LNCAP (cell line): ENCODE data around the gene CLCN1.

ENCODE experiments used
- TF ChIP-seq, protein P1 (sequence below): fragments of 450-650 bp; IDR thresholded peaks from 2 replicates; pipeline ENCODE4 v1.5.1; 2017; ENCODE audit warnings: mild to moderate bottlenecking

Gene CLCN1

DNA sequence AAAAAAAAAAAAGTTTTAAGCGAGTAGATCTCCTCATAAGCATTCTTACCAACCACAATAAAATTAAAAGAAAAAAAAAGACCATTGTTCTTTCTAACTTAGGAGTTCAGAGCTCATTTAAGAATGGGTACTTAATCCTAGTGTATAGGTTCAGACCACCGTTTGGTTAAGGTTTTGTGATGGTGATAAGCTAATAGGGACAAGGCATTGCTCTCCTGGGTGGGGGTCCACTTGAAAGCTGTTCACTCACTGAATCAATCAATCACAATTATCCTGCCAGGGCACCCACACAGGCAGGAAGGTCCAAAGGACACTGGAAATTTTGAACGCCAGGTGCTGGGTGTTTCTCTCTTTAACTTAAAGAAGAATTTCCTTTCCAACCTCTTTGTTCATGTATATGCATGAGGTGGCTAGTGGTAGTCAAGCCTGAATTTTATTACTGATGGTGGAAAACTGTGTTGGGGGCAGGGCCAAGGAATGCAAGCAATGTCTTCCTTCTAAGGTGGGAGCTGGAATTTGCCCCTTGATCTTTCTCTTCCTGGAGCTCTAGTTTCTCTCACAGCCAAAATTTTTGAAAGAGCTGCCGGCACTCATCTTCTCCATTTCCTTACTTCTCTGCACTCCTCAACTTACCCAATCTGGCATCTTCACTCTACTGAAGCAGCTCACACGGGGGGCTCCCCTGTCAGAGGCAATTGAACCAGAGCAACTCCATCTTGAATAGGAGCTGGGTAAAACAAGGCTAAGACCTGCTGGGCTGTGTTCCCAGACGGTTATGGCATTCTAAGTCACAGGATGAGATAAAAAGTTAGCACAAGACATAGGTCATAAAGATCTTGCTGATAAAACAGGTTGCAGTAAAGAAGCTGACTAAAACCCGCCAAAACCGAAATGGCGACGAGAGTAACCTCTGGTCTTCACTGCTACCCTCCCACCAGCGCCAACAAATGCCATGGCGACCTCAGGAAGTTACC lies 54.1 kb downstream of the CLCN1 start:
- TF ChIP-seq, protein P1, sequence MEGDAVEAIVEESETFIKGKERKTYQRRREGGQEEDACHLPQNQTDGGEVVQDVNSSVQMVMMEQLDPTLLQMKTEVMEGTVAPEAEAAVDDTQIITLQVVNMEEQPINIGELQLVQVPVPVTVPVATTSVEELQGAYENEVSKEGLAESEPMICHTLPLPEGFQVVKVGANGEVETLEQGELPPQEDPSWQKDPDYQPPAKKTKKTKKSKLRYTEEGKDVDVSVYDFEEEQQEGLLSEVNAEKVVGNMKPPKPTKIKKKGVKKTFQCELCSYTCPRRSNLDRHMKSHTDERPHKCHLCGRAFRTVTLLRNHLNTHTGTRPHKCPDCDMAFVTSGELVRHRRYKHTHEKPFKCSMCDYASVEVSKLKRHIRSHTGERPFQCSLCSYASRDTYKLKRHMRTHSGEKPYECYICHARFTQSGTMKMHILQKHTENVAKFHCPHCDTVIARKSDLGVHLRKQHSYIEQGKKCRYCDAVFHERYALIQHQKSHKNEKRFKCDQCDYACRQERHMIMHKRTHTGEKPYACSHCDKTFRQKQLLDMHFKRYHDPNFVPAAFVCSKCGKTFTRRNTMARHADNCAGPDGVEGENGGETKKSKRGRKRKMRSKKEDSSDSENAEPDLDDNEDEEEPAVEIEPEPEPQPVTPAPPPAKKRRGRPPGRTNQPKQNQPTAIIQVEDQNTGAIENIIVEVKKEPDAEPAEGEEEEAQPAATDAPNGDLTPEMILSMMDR: no peak

DNA sequence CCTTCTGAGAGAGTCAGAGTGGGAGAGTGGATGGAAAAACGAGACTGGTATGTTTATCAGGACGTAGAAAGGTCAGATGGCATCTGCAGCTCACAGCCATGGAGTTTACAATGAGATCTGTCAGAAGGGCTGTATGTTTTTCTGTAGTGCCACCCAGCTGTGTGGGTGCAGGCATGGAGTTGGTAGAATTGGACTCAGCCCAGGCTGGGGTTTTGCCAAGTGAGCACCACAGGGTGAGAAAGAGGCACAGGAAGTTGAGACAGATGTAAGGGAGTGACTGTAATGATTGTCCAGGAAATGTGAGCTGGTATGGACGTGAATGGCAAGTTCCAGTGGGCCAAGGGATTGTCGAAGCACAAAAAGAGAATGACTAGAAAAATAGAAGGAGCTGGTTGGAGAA lies 56.2 kb downstream of the CLCN1 start:
- TF ChIP-seq, protein P1: no peak

DNA sequence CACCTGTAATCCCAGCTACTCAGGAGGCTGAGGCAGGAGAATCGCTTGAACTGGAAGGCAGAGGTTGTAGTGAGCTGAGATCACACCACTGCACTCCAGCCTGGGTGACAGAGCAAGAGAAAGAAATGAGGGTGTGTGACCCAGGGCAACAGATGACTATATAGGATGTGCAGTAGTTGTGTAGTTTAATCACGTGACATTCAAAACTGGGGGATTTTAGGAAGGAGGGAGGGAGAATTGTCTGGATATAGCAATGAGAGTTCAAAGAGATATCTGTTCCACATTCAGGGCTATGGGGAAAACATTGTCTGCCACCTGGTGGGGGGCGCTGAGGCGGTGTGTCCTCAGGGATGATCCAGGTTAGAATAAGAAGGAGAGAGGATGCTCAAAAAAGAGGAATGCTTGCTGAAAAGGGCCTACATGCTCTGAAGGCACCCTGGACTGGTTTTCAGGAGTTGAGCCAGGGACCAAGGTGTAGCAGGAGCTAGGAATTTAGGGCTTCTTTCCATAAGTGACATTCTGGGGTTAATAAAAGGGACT lies 57.4 kb downstream of the CLCN1 start:
- TF ChIP-seq, protein P1: no peak

DNA sequence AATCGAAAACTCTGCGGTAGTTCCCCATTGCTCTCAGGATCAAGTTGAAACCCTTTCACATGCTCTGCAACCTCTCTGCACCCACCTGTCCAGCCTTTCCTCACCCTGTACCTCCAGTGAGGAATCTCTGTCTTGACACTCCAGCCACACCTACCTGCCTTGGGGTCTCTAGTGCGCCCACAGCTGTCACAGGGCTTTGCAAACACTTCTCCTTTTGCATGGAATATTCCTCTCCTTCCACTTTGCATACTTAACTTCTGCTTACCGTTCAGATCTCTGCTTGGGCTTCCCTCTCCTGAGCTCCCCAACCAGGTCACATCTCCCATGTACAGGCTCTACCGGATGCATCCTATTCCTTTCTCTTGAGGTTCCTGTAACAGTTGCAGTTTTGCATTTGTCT lies 58.6 kb downstream of the CLCN1 start:
- TF ChIP-seq, protein P1: no peak

DNA sequence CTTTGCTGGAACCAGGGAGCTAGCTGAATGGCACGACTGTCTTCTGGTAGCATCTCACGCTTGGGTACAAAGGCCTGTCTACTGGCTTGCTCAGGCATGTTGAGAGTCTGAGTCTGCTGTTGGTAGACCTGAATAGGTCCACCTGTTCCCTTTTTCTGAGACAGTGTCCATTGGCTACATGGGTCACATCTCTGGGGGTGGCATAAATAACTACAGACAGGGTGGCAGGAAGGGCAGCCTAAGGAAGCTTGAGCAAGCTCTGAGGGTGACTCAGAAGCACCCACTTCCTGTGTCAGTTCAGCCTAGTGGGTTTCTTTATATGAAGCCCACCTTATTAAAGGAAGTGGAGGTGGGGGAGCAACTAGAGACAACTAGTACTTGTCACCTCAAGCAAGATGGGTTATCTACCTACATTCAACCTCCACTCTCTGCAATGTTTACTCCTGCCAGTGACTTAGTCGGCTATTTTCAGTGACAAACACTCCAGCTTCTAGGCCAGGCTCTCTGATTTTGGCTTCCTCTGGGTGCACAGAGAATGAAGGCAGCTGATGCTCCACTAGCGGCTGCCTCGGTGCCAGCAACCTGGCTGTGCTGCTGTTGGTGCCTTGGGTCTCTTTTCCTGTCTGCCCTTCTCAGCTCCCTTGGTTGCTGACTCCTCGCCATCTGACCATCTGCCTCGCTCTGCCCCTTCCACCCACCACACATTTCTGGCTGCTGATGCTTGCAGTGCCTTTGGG lies 59.6 kb downstream of the CLCN1 start:
- TF ChIP-seq, protein P1: no peak

DNA sequence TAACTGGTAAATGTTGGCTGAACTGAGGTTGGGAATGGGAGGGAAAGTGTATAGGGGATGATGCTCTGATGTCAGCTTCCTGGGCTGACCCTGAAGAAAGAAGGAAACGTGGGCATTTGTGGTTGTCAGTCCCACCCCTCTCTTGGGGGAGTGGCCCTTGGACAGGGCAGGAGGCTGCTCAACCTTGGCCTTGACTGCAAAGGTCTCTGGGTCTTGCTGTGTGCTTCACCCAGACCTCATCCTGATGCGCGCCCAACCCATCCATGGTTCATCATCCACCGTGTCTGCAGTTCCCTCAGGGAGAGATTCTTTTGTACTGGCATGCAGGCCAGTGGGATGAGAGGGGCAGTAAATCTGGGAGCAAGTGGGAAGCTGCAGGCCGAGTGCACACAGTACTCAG lies 60.5 kb downstream of the CLCN1 start:
- TF ChIP-seq, protein P1: no peak

DNA sequence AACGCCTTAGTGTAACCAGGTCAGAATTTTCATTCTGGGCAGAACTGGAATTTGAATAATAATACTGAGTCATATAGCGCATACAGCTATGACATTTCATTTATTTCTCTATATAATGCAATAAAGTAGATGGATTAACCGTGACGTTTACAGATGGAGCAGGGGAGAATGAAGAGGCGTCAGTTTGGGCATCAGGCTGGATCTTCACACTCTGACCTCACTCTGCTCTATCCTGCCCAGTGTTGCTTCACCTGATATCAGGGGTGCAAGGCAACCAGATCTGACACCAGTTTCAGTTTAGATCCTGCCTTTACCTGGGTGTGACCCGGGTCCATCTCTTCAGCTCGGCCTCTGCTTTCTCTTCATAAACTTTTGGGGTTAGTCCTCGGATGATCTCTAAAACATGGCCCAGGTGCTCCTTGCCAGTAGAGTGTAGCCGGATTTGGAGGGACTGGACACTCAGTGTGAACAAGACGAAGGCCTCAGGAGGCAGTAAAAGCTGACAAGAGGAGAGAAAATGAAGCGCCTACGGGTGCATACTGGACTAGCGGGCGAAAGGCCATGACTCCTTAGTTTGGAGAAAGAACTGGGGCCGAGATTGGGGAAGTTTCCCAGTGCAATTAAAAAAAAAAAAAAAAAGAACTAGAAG lies 63.8 kb downstream of the CLCN1 start:
- TF ChIP-seq, protein P1: no peak
